Vagina (tissue), 2 donors: ENCODE results near the gene STXBP6. TPM values are rescaled to one million over a fixed set of nuclear protein-coding genes. Genes with fewer than 3 reads are reported as not detected.

Source experiments
- DNase-seq, 2 donors: peaks; one replicate each; pipeline ENCODE4 v3.0.0-alpha.2; 2017; ENCODE audit errors: extremely low spot score in 2 of 2
- H3K27ac ChIP-seq: fragments of 200-600 bp; sonication (generic); one replicate; pipeline ENCODE4 v1.5.1; 2019
- H3K27me3 ChIP-seq: fragments of 200-600 bp; sonication (generic); one replicate; pipeline ENCODE4 v1.5.1; 2019
- H3K36me3 ChIP-seq, 2 donors: fragments of 200-600 bp; sonication (generic); one replicate each; pipeline ENCODE4 v1.5.1; 2017 to 2019
- H3K4me1 ChIP-seq: fragments of 200-600 bp; sonication (generic); one replicate; pipeline ENCODE4 v1.5.1; 2019
- H3K4me3 ChIP-seq, 2 donors: fragments of 200-600 bp; sonication (generic); 1 replicate in 1 of 2; 2 replicates in 1 of 2; pipeline ENCODE4 v1.5.1; 2016 to 2019
- H3K9me3 ChIP-seq: fragments of 200-600 bp; sonication (generic); one replicate; pipeline ENCODE4 v1.5.1; 2019
- CTCF ChIP-seq, 3 experiments: fragments of 450-650 bp in 2 of 3; fragments of 200-600 bp in 1 of 3; sonication (generic) in 1 of 3; IDR thresholded peaks; one replicate each; pipeline ENCODE4 v1.5.1; 2017 to 2019; ENCODE audit warnings: antibody characterized with exemption in 3 of 3, mild to moderate bottlenecking in 2 of 3, moderate library complexity in 2 of 3
- POLR2A ChIP-seq, 2 donors: fragments of 450-650 bp; IDR thresholded peaks; one replicate each; pipeline ENCODE4 v1.6.1; 2017; ENCODE audit warnings: antibody characterized with exemption in 2 of 2, mild to moderate bottlenecking in 2 of 2, moderate library complexity in 2 of 2
- POLR2AphosphoS5 ChIP-seq, 2 donors: sonication (generic); formaldehyde crosslinking; IDR thresholded peaks; one replicate each; pipeline ENCODE4 v1.9.0; 2017; ENCODE audit warnings: antibody characterized with exemption in 2 of 2, mild to moderate bottlenecking in 2 of 2, low read depth in 1 of 2; ENCODE audit not compliant: insufficient read depth in 1 of 2
- intact Hi-C: fragments of 100-400 bp; cut with DNase I; formaldehyde crosslinking; loops from one replicate; pipeline ENCODE4 v1.15.1; 2023
- total RNA-seq: library from RNA; depleted of rRNA; stranded (reverse); fragments of >200 nt; gene quantifications from one replicate; pipeline ENCODE4 v1.2.3, GENCODE V29; 2016

Gene STXBP6
- total RNA-seq = 4.4 TPM

GRCh38 chr14:25049568-25050268, at the start of gene STXBP6:
STXBP6 (minus strand) TSS chr14:25050147; CDS start chr14:24974818, 75,329 bp downstream.
- Histone ChIP-seq H3K4me3 (peak within 1 kb of the TSS; percentile 46 to 56), H3K36me3 (no peaks in the 10 kb centered on the region), H3K27me3 (no peaks in the 10 kb centered on the region), H3K4me1 (peaks cover 30% of the 10 kb centered on the region), H3K9me3 (no peaks in the 10 kb centered on the region), H3K27ac (peak within 1 kb of the TSS; percentile 57)
- no peak for TF ChIP-seq POLR2AphosphoS5 (IDR thresholded peaks at IDR 0.05; ENCODE audit: insufficient read depth in 1 of 2, low read depth in 1 of 2)
- no peak for TF ChIP-seq POLR2A (IDR thresholded peaks at IDR 0.05)
- TF ChIP-seq CTCF (IDR thresholded peaks at IDR 0.05) = no peak
- intact Hi-C loops = no loop called here
- no peak for DNase-seq

GRCh38 chr14:25097120-25097519, 47.2 kb upstream of the STXBP6 start:
- Histone ChIP-seq H3K36me3 (no peaks in the 10 kb centered on the region), H3K27ac (no peak overlapping the region), H3K27me3 (no peaks in the 10 kb centered on the region), H3K4me1 (no peaks in the 10 kb centered on the region), H3K4me3 (no peak overlapping the region), H3K9me3 (no peaks in the 10 kb centered on the region)
- DNase-seq = no peak
- intact Hi-C loops = no loop called here
- TF ChIP-seq CTCF (IDR thresholded peaks at IDR 0.05) = no peak
- no peak for TF ChIP-seq POLR2A (IDR thresholded peaks at IDR 0.05)
- no peak for TF ChIP-seq POLR2AphosphoS5 (IDR thresholded peaks at IDR 0.05; ENCODE audit: insufficient read depth in 1 of 2, low read depth in 1 of 2)

- Histone ChIP-seq H3K4me3 (no peak overlapping the region), H3K9me3 (no peaks in the 10 kb centered on the region), H3K27me3 (no peaks in the 10 kb centered on the region), H3K36me3 (no peaks in the 10 kb centered on the region), H3K27ac (no peak overlapping the region), H3K4me1 (no peaks in the 10 kb centered on the region)
- DNase-seq = no peak
- TF ChIP-seq POLR2A (IDR thresholded peaks at IDR 0.05) = no peak
- no peak for TF ChIP-seq POLR2AphosphoS5 (IDR thresholded peaks at IDR 0.05; ENCODE audit: insufficient read depth in 1 of 2, low read depth in 1 of 2)
- no peak for TF ChIP-seq CTCF (IDR thresholded peaks at IDR 0.05)
- intact Hi-C loops = no loop called here
These were observed 45.9 kb upstream of the STXBP6 start for GRCh38 chr14:25095736-25096437.

GRCh38 chr14:25094171-25094907, 44.4 kb upstream of the STXBP6 start:
- no peaks in the 10 kb centered on the region for H3K9me3 ChIP-seq
- H3K4me1 ChIP-seq = no peaks in the 10 kb centered on the region
- H3K4me3 ChIP-seq = no peak overlapping the region
- H3K27me3 ChIP-seq = no peaks in the 10 kb centered on the region
- no peak overlapping the region for H3K27ac ChIP-seq
- intact Hi-C loops = no loop called here
- no peaks in the 10 kb centered on the region for H3K36me3 ChIP-seq
- TF ChIP-seq CTCF (IDR thresholded peaks at IDR 0.05) (no peak), POLR2AphosphoS5 (IDR thresholded peaks at IDR 0.05; ENCODE audit: insufficient read depth in 1 of 2, low read depth in 1 of 2) (no peak), POLR2A (IDR thresholded peaks at IDR 0.05) (no peak)
- no peak for DNase-seq
